Omental fat pad (tissue), 4 donors: ENCODE measurements around the gene SELENOW. TPM values are rescaled to one million over a fixed set of nuclear protein-coding genes. Genes with fewer than 3 reads are reported as not detected.
"Not testable (repeated sequence)": the region's sequence is repeated elsewhere in the genome, so short reads cannot be mapped to it uniquely, and the experiment has no call there.

Experiments used
- ATAC-seq: fragments of 150-250 bp; one replicate; pipeline ENCODE4 v1.9.1; 2016; ENCODE audit warnings: mild to moderate bottlenecking, moderate library complexity; ENCODE audit not compliant: low FRiP score
- DNase-seq: peaks from one replicate; pipeline ENCODE4 v3.0.0-alpha.2; 2019; ENCODE audit warnings: low spot score
- total RNA-seq, 4 donors: library from RNA; depleted of rRNA; stranded (reverse); fragments of >200 nt; gene quantifications; one replicate each; pipeline ENCODE4 v1.1.0, GENCODE V29; 2016
- TF ChIP-seq, protein P1 (sequence below), 3 donors: fragments of 450-650 bp; IDR thresholded peaks; one replicate each; pipeline ENCODE4 v1.5.1; 2016 to 2017; ENCODE audit warnings: antibody characterized with exemption in 3 of 3, mild to moderate bottlenecking in 3 of 3, moderate library complexity in 2 of 3

The SELENOW gene
- total RNA-seq, 4 donors from 2014 or later, result 198 to 420 (median 334) TPM

DNA sequence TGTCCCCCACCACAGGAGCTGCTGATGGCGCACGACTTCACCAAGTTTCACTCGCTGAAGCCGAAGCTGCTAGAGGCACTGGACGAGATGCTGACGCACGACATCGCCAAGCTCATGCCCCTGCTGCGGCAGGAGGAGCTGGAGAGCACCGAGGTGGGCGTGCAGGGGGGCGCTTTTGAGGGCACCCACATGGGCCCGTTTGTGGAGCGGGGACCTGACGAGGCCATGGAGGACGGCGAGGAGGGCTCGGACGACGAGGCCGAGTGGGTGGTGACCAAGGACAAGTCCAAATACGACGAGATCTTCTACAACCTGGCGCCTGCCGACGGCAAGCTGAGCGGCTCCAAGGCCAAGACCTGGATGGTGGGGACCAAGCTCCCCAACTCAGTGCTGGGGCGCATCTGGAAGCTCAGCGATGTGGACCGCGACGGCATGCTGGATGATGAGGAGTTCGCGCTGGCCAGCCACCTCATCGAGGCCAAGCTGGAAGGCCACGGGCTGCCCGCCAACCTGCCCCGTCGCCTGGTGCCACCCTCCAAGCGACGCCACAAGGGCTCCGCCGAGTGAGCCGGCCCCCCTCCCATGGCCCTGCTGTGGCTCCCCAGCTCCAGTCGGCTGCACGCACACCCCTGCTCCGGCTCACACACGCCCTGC, 37.5 kb upstream of the SELENOW start:
- DNase-seq (no peak), ATAC-seq (no peak)
- TF ChIP-seq, protein P1, sequence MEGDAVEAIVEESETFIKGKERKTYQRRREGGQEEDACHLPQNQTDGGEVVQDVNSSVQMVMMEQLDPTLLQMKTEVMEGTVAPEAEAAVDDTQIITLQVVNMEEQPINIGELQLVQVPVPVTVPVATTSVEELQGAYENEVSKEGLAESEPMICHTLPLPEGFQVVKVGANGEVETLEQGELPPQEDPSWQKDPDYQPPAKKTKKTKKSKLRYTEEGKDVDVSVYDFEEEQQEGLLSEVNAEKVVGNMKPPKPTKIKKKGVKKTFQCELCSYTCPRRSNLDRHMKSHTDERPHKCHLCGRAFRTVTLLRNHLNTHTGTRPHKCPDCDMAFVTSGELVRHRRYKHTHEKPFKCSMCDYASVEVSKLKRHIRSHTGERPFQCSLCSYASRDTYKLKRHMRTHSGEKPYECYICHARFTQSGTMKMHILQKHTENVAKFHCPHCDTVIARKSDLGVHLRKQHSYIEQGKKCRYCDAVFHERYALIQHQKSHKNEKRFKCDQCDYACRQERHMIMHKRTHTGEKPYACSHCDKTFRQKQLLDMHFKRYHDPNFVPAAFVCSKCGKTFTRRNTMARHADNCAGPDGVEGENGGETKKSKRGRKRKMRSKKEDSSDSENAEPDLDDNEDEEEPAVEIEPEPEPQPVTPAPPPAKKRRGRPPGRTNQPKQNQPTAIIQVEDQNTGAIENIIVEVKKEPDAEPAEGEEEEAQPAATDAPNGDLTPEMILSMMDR (IDR thresholded peaks at IDR 0.05), result no peak

- no peak for ATAC-seq
- TF ChIP-seq, protein P1 (IDR thresholded peaks at IDR 0.05), result no peak
- no peak for DNase-seq
These were observed 36.9 kb upstream of the SELENOW start for GRCh38 chr19:47741544-47742140.

- ATAC-seq (no peak), DNase-seq (no peak)
- TF ChIP-seq, protein P1 (IDR thresholded peaks at IDR 0.05), result no peak
These were observed 35.9 kb upstream of the SELENOW start for GRCh38 chr19:47742634-47743033.

DNA sequence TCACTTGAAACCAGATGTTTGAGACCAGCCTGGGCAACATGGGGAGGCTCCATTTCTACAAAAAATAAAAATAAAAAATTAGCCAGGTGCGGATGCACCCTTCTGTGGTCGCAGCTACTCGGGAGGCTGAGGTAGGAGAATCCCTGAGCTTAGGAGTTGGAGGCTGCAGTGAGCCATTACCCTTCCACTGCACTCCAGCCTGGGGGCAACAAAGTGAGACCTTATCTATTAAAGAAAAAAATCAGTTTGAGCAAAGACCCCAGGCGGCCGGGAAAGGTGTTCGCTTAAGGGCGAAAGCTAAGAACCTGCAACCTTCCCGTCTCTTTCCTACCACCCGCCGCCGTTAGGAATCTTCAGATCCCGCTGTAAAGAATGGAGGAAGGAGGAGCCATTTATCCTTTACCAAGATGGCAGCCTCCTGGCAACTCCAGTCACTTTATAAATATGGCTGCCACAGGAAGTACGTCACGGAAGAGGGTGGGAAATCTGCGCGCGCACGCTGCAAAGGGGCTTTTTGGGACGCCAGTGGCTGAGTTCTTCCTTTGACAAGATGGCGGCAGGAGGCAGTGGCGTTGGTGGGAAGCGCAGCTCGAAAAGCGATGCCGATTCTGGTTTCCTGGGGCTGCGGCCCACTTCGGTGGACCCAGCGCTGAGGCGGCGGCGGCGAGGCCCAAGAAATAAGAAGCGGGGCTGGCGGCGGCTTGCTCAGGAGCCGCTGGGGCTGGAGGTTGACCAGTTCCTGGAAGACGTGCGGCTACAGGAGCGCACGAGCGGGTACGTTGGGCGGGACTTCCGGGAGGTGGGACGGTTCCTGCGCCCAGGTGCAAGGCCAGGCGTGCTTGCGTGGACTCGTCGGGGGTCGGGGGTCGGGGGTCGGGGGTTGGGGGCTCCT, 33.2 kb upstream of the SELENOW start, which contains the start of gene NOP53:
Gene NOP53, plus strand, starts transcription at position 537 of the 892 bp plus-strand sequence. Its CDS starts 14 bp downstream, at position 551.
- TF ChIP-seq, protein P1 (IDR thresholded peaks at IDR 0.05), result no peak
- peak; percentile 96 for DNase-seq
- ATAC-seq, result peak; percentile 48

DNA sequence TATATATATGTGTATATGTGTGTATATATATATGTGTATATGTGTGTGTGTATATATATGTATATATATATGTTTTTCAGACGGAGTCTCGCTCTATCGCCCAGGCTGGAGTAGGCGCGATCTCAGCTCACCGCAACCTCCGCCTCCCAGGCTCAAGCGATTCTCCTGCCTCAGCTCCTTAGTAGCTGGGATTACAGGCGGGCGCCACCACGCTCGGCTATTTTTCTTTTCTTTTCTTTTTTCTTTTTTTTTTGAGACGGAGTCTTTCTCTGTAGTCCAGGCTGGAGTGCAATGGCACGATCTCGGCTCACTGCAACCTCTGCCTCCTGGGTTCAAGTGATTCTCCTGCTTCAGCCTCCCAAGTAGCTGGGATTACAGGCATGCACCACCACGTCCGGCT, 32.4 kb upstream of the SELENOW start:
- not testable (repeated sequence) for ATAC-seq, DNase-seq

- TF ChIP-seq, protein P1 (IDR thresholded peaks at IDR 0.05), result no peak
- no peak for DNase-seq
- ATAC-seq, result no peak
These were observed 29.2 kb upstream of the SELENOW start for GRCh38 chr19:47749326-47749725.

DNA sequence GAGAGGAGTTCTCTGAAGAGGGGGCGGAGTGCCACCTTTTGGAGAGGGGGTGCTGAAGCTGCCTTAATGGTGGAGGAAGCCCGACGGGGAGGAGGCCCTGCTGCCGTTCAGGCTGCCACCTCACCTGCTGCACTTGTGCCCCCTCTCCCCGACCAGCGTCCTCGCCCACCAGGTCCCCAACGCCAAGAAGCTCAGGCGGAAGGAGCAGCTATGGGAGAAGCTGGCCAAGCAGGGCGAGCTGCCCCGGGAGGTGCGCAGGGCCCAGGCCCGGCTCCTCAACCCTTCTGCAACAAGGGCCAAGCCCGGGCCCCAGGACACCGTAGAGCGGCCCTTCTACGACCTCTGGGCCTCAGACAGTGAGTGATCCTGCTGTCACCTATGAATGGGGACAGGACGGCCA, 27.8 kb upstream of the SELENOW start:
- TF ChIP-seq, protein P1 (IDR thresholded peaks at IDR 0.05), result no peak
- no peak for DNase-seq
- no peak for ATAC-seq
